OCI-LY7 (cell line): Measurements from ENCODE around the gene ADH6. TPM values are rescaled to one million over a fixed set of nuclear protein-coding genes. Genes with fewer than 3 reads are reported as not detected.

Experiments used
- Bru-seq: library from RNA; stranded (reverse); fragments of 400-500 nt; gene quantifications from one replicate; lab custom pipeline; 2021; lab: Mats Ljungman, UMichigan
- BruChase-seq, 2 experiments: library from RNA; stranded (reverse); fragments of 400-500 nt; gene quantifications; one replicate each; lab custom pipeline; 2021; lab: Mats Ljungman, UMichigan
- BruUV-seq: library from RNA; stranded (reverse); fragments of 400-500 nt; replicated peaks from 2 replicates; lab custom pipeline; 2021; lab: Mats Ljungman, UMichigan
- CTCF ChIA-PET: fragments of 300-600 bp; sonication (Branson Sonifier 250); formaldehyde crosslinking; loops from one replicate; lab custom pipeline; 2022; ENCODE audit warnings: antibody characterized with exemption; ENCODE audit not compliant: unreplicated experiment; lab: Charles Lee
- POLR2A ChIA-PET: fragments of 300-600 bp; sonication (Branson Sonifier 250); formaldehyde crosslinking; loops from one replicate; lab custom pipeline; 2022; ENCODE audit warnings: antibody characterized with exemption; lab: Charles Lee
- DNase-seq: peaks from one replicate; pipeline ENCODE4 v3.0.0-alpha.2; 2015; ENCODE audit warnings: low spot score
- H2AFZ ChIP-seq: fragments of 200-600 bp; sonication (generic), shearing (Covaris generic); 2 replicates; pipeline ENCODE4 v1.6.1; 2014; ENCODE audit warnings: mild to moderate bottlenecking, antibody characterized with exemption, low read length, moderate library complexity
- H3K27ac ChIP-seq: fragments of 200-600 bp; sonication (generic); 2 replicates; pipeline ENCODE4 v1.5.1; 2014; ENCODE audit warnings: mixed run types, low read depth, mild to moderate bottlenecking, moderate library complexity, low read length, inconsistent platforms; ENCODE audit not compliant: poor library complexity, severe bottlenecking
- H3K36me3 ChIP-seq: fragments of 200-600 bp; sonication (generic); 2 replicates; pipeline ENCODE4 v1.6.1; 2014; ENCODE audit warnings: mild to moderate bottlenecking, antibody characterized with exemption, low read length, moderate library complexity, mixed read lengths; ENCODE audit not compliant: insufficient read depth
- H3K4me1 ChIP-seq: fragments of 200-600 bp; sonication (generic); 2 replicates; pipeline ENCODE4 v1.5.1; 2014; ENCODE audit warnings: mild to moderate bottlenecking, low read length; ENCODE audit not compliant: insufficient read depth, poor library complexity, severe bottlenecking
- H3K4me2 ChIP-seq: fragments of 200-600 bp; sonication (generic); 2 replicates; pipeline ENCODE4 v1.6.1; 2014; ENCODE audit warnings: mild to moderate bottlenecking, low read length
- H3K4me3 ChIP-seq: fragments of 200-600 bp; sonication (generic); 2 replicates; pipeline ENCODE4 v1.5.1; 2014; ENCODE audit warnings: mild to moderate bottlenecking, low read depth, low read length; ENCODE audit not compliant: poor library complexity, severe bottlenecking
- H3K79me2 ChIP-seq: fragments of 200-600 bp; sonication (generic); 2 replicates; pipeline ENCODE4 v1.6.1; 2016; ENCODE audit warnings: low read depth, mild to moderate bottlenecking, low read length, moderate library complexity, mixed read lengths; ENCODE audit not compliant: insufficient read depth
- H3K9me2 ChIP-seq: fragments of 200-600 bp; sonication (generic); 2 replicates; pipeline ENCODE4 v1.6.1; 2016; ENCODE audit warnings: mild to moderate bottlenecking, low read length, mixed read lengths; ENCODE audit not compliant: insufficient read depth
- H3K9me3 ChIP-seq: fragments of 200-600 bp; sonication (generic); 2 replicates; pipeline ENCODE4 v1.6.1; 2014; ENCODE audit warnings: mild to moderate bottlenecking, mixed run types, low read length, mixed read lengths
- H4K20me1 ChIP-seq: fragments of 200-600 bp; sonication (generic); 2 replicates; pipeline ENCODE4 v1.6.1; 2014; ENCODE audit warnings: mild to moderate bottlenecking, antibody characterized with exemption, low read length, moderate library complexity, mixed read lengths; ENCODE audit not compliant: insufficient read depth
- EZH2phosphoT487 ChIP-seq: fragments of 200-600 bp; sonication (generic); IDR thresholded peaks from 2 replicates; pipeline ENCODE4 v1.6.1; 2018; ENCODE audit warnings: low read depth, borderline replicate concordance, mild to moderate bottlenecking, mixed run types, antibody characterized with exemption, low read length, moderate library complexity, mixed read lengths
- intact Hi-C: fragments of 100-400 bp; cut with micrococcal nuclease; formaldehyde crosslinking; loops from one replicate; pipeline ENCODE4 v1.10.0; 2022; ENCODE audit not compliant: unreplicated experiment
- long read RNA-seq: library from polyadenylated mRNA; stranded (forward); transcript quantifications from one replicate; pipeline ENCODE4 v2.0.0, GENCODE V29; 2022
- total RNA-seq, 2 experiments: library from RNA; depleted of rRNA in 1 of 2; stranded (reverse); fragments of >200 nt in 1 of 2; shearing (Covaris generic) in 1 of 2; gene quantifications; 2 replicates each; pipeline ENCODE4 v1.2.3, GENCODE V29; 2014 to 2022
- TF ChIP-seq, protein P1 (sequence below): fragments of 200-600 bp; sonication (generic); conservative IDR thresholded peaks from 2 replicates; pipeline ENCODE4 v1.5.1; 2014; ENCODE audit warnings: mild to moderate bottlenecking, antibody characterized with exemption, low read length, moderate library complexity, mixed read lengths

ADH6 gene
- total RNA-seq (2014; rRNA removed; shearing (Covaris generic)) (not detected in 2 replicates), total RNA-seq (2022) (not detected in 2 replicates), Bru-seq, nascent RNA (not detected), BruChase-seq, experiment 1, labeled RNA remaining after a 6-hour chase (not detected), BruChase-seq, experiment 2, labeled RNA remaining after a 2-hour chase (not detected)
- long read RNA-seq = 0 reads

DNA sequence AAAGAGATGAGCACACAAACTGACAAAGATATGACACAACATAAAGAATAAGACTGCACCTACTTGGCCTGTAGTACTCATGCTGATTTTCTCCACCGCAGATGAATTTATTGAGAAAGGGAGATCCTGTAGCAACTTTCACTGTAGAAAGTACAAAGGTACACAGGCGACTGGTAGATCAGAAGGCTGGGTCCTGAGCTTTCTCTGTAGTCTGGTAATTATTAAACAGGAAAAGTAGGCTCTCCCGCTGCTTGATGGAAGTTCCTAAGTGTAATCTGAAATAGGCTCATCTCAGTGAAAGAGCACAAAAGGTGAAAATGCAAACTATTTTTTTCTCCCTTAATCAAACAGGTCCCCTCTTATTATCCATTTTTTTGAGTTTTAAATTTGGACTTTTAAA, at the start of gene ADH6:
Gene ADH6, minus strand, starts transcription at position 175 of the 400 bp plus-strand sequence. Its CDS starts 94 bp downstream, at position 81.
- intact Hi-C loops = no loop called here
- Histone ChIP-seq H4K20me1 (no peaks in the 10 kb centered on the region), H2AFZ (no peak within 1 kb of the TSS), H3K4me3 (no peak within 1 kb of the TSS), H3K4me2 (no peak within 1 kb of the TSS), H3K36me3 (no peaks in the 10 kb centered on the region), H3K27ac (no peak within 1 kb of the TSS), H3K79me2 (no peaks in the 10 kb centered on the region), H3K4me1 (no peaks in the 10 kb centered on the region), H3K9me2 (no peaks in the 10 kb centered on the region), H3K9me3 (no peaks in the 10 kb centered on the region)
- CTCF ChIA-PET = no interaction called here
- no TSS peak for BruUV-seq
- no peak for DNase-seq
- TF ChIP-seq EZH2phosphoT487 = no peak
- TF ChIP-seq, protein P1, sequence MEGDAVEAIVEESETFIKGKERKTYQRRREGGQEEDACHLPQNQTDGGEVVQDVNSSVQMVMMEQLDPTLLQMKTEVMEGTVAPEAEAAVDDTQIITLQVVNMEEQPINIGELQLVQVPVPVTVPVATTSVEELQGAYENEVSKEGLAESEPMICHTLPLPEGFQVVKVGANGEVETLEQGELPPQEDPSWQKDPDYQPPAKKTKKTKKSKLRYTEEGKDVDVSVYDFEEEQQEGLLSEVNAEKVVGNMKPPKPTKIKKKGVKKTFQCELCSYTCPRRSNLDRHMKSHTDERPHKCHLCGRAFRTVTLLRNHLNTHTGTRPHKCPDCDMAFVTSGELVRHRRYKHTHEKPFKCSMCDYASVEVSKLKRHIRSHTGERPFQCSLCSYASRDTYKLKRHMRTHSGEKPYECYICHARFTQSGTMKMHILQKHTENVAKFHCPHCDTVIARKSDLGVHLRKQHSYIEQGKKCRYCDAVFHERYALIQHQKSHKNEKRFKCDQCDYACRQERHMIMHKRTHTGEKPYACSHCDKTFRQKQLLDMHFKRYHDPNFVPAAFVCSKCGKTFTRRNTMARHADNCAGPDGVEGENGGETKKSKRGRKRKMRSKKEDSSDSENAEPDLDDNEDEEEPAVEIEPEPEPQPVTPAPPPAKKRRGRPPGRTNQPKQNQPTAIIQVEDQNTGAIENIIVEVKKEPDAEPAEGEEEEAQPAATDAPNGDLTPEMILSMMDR = no peak
- POLR2A ChIA-PET = interaction anchor here (1.4 kb wide), 1 partner anchor 9 kb away, joined by 3 read pairs; no protein-coding TSS in a partner anchor

DNA sequence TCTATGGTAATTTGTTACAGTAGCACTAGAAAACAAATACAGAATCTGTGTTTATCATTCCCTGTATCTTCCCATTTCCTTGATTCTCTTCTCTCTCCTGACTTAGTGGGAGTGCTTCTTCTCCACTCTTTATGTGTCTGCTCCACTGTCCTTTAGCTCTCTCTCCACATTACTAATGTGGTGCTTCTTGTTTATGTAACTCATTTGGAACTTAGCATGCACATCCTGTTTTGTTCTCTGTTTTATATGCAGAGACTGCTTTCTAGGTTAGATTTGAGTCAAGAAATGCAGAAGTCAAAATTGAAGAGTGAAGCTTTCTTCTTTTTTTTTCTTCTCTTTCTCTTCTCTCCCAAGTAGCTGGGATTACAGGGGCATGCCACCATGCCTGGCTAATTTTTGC, 45.9 kb upstream of the ADH6 start:
- no TSS peak for BruUV-seq
- H3K4me2 ChIP-seq = no peak overlapping the region
- DNase-seq = no peak
- TF ChIP-seq, protein P1 = no peak
- TF ChIP-seq EZH2phosphoT487 = no peak
- H3K4me1 ChIP-seq = no peaks in the 10 kb centered on the region
- H3K9me3 ChIP-seq = no peaks in the 10 kb centered on the region
- no peaks in the 10 kb centered on the region for H3K36me3 ChIP-seq
- no peak overlapping the region for H3K27ac ChIP-seq
- intact Hi-C loops = no loop called here
- CTCF ChIA-PET = no interaction called here
- no peaks in the 10 kb centered on the region for H3K9me2 ChIP-seq
- no peaks in the 10 kb centered on the region for H4K20me1 ChIP-seq
- no peaks in the 10 kb centered on the region for H3K79me2 ChIP-seq
- POLR2A ChIA-PET = no interaction called here
- H2AFZ ChIP-seq = no peak overlapping the region
- H3K4me3 ChIP-seq = no peak overlapping the region

DNA sequence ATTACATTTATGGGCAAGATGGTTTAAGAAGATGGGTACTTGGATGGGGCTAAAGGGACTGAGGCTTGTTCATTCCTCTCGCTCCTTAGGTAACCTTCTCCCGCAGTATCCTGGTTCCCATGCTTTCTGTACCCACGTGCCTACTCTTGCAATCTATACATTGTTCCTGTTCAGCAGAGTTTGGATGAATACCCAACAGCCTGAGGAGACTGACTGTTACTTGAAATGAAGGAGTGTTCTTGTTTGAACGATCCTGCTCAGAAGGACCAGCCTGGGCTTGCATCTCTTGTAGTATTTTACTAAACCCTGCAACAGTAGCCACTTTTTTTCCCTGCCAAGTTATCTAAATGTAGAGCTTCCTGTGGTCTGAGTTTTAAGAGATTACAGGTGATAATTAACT, 33.7 kb upstream of the ADH6 start:
- Histone ChIP-seq H3K4me1 (no peaks in the 10 kb centered on the region), H3K4me2 (no peak overlapping the region), H3K79me2 (no peaks in the 10 kb centered on the region), H2AFZ (no peak overlapping the region), H3K36me3 (no peaks in the 10 kb centered on the region), H4K20me1 (no peaks in the 10 kb centered on the region), H3K27ac (no peak overlapping the region), H3K9me2 (no peaks in the 10 kb centered on the region; the same call in 1 of the 2 replicates), H3K9me3 (no peaks in the 10 kb centered on the region), H3K4me3 (no peak overlapping the region)
- no peak for DNase-seq
- no peak for TF ChIP-seq EZH2phosphoT487
- TF ChIP-seq, protein P1 = no peak
- POLR2A ChIA-PET = no interaction called here
- intact Hi-C loops = no loop called here
- BruUV-seq = no TSS peak
- CTCF ChIA-PET = no interaction called here
